ENCODE measurements around the gene NTRK3. TPM values are rescaled to one million over a fixed set of nuclear protein-coding genes. Genes with fewer than 3 reads are reported as not detected.

Gene NTRK3
- total and polyA plus RNA-seq, 4 experiments from 2014 or later = 0.67 TPM; not detected in 3

- Mint-ChIP-seq H3K4me3 (no peak overlapping the region), H3K36me3 (no peaks in the 10 kb centered on the region), H3K27me3 (peaks cover 0 to 3% of the 10 kb centered on the region in 2 donors), H3K9me3 (no peaks in the 10 kb centered on the region), H3K27ac (no peak overlapping the region), H3K4me1 (no peaks in the 10 kb centered on the region)
- no peaks in the 10 kb centered on the region for H3K27me3 ChIP-seq (ENCODE audit: insufficient read depth, low read length)
- no peaks in the 10 kb centered on the region for H3K9me3 ChIP-seq (ENCODE audit: control insufficient read depth in 1 of 2, low read length in 2 of 2)
- no peak overlapping the region for H3K4me3 ChIP-seq (ENCODE audit: low read length in 2 of 2)
- no peaks in the 10 kb centered on the region for H3K36me3 ChIP-seq (ENCODE audit: insufficient read depth, low read length)
- DNase-seq = no peak
- ChIA-PET CTCF (ENCODE audit: partially characterized antibody) (no interaction called here), POLR2A (ENCODE audit: partially characterized antibody) (no interaction called here)
- no peaks in the 10 kb centered on the region for H3K4me1 ChIP-seq (ENCODE audit: insufficient read depth, low read length)
- intact Hi-C loops (cut with micrococcal nuclease) = no loop called here
- H3K27ac ChIP-seq (ENCODE audit: low read depth, low read length) = no peak overlapping the region
Measured at GRCh38 chr15:88106074-88106473, 150.5 kb downstream of the NTRK3 start.

- Histone ChIP-seq H3K4me3 (ENCODE audit: low read length in 2 of 2) (no peak overlapping the region), H3K27me3 (ENCODE audit: insufficient read depth, low read length) (no peaks in the 10 kb centered on the region), H3K36me3 (ENCODE audit: insufficient read depth, low read length) (no peaks in the 10 kb centered on the region), H3K4me1 (ENCODE audit: insufficient read depth, low read length) (no peaks in the 10 kb centered on the region), H3K27ac (ENCODE audit: low read depth, low read length) (no peak overlapping the region), H3K9me3 (ENCODE audit: control insufficient read depth in 1 of 2, low read length in 2 of 2) (no peaks in the 10 kb centered on the region)
- Mint-ChIP-seq H3K4me1 (no peaks in the 10 kb centered on the region), H3K4me3 (no peak overlapping the region), H3K36me3 (no peaks in the 10 kb centered on the region), H3K27me3 (no peaks in the 10 kb centered on the region), H3K27ac (no peak overlapping the region), H3K9me3 (no peaks in the 10 kb centered on the region)
- CTCF ChIA-PET (ENCODE audit: partially characterized antibody) = interaction anchor here (0.9 kb wide), 1 partner anchor 10 kb away, joined by 3 read pairs; no protein-coding TSS in a partner anchor
- intact Hi-C loops (cut with micrococcal nuclease) = no loop called here
- POLR2A ChIA-PET (ENCODE audit: partially characterized antibody) = no interaction called here
- no peak for DNase-seq
Measured at GRCh38 chr15:88104357-88104756, 152.2 kb downstream of the NTRK3 start.

- Histone ChIP-seq H3K27ac (ENCODE audit: low read depth, low read length) (no peak overlapping the region), H3K4me3 (ENCODE audit: low read length in 2 of 2) (no peak overlapping the region), H3K9me3 (ENCODE audit: control insufficient read depth in 1 of 2, low read length in 2 of 2) (no peaks in the 10 kb centered on the region), H3K36me3 (ENCODE audit: insufficient read depth, low read length) (no peaks in the 10 kb centered on the region), H3K4me1 (ENCODE audit: insufficient read depth, low read length) (no peaks in the 10 kb centered on the region), H3K27me3 (ENCODE audit: insufficient read depth, low read length) (no peaks in the 10 kb centered on the region)
- Mint-ChIP-seq H3K4me1 (no peaks in the 10 kb centered on the region), H3K4me3 (no peak overlapping the region), H3K27me3 (peaks cover 2 to 6% of the 10 kb centered on the region in 2 donors), H3K9me3 (no peaks in the 10 kb centered on the region), H3K27ac (no peak overlapping the region), H3K36me3 (no peaks in the 10 kb centered on the region)
- intact Hi-C loops (cut with micrococcal nuclease) = no loop called here
- ChIA-PET POLR2A (ENCODE audit: partially characterized antibody) (no interaction called here), CTCF (ENCODE audit: partially characterized antibody) (no interaction called here)
- no peak for DNase-seq
Measured at GRCh38 chr15:88100181-88100580, 156.4 kb downstream of the NTRK3 start.

- DNase-seq = no peak
- Mint-ChIP-seq H3K9me3 (no peaks in the 10 kb centered on the region), H3K4me1 (no peaks in the 10 kb centered on the region), H3K4me3 (no peak overlapping the region), H3K27me3 (peaks cover 2 to 6% of the 10 kb centered on the region in 2 donors), H3K36me3 (no peaks in the 10 kb centered on the region), H3K27ac (no peak overlapping the region)
- no peak overlapping the region for H3K27ac ChIP-seq (ENCODE audit: low read depth, low read length)
- ChIA-PET CTCF (ENCODE audit: partially characterized antibody) (no interaction called here), POLR2A (ENCODE audit: partially characterized antibody) (no interaction called here)
- no peak overlapping the region for H3K4me3 ChIP-seq (ENCODE audit: low read length in 2 of 2)
- H3K36me3 ChIP-seq (ENCODE audit: insufficient read depth, low read length) = no peaks in the 10 kb centered on the region
- H3K27me3 ChIP-seq (ENCODE audit: insufficient read depth, low read length) = no peaks in the 10 kb centered on the region
- intact Hi-C loops (cut with micrococcal nuclease) = no loop called here
- H3K9me3 ChIP-seq (ENCODE audit: control insufficient read depth in 1 of 2, low read length in 2 of 2) = no peaks in the 10 kb centered on the region
- no peaks in the 10 kb centered on the region for H3K4me1 ChIP-seq (ENCODE audit: insufficient read depth, low read length)
Measured at GRCh38 chr15:88098361-88098760, 158.2 kb downstream of the NTRK3 start.

GRCh38 chr15:88091444-88092016 is 165.0 kb downstream of the NTRK3 start:
- Histone ChIP-seq H3K4me3 (ENCODE audit: low read length in 2 of 2) (no peak overlapping the region), H3K4me1 (ENCODE audit: insufficient read depth, low read length) (no peaks in the 10 kb centered on the region), H3K9me3 (ENCODE audit: control insufficient read depth in 1 of 2, low read length in 2 of 2) (no peaks in the 10 kb centered on the region), H3K27me3 (ENCODE audit: insufficient read depth, low read length) (no peaks in the 10 kb centered on the region), H3K36me3 (ENCODE audit: insufficient read depth, low read length) (no peaks in the 10 kb centered on the region), H3K27ac (ENCODE audit: low read depth, low read length) (no peak overlapping the region)
- Mint-ChIP-seq H3K36me3 (no peaks in the 10 kb centered on the region), H3K27ac (no peak overlapping the region), H3K4me1 (no peaks in the 10 kb centered on the region), H3K9me3 (peaks cover 0 to 4% (median 0%) of the 10 kb centered on the region in 8 donors), H3K27me3 (peaks cover 2 to 5% of the 10 kb centered on the region in 2 donors), H3K4me3 (no peak overlapping the region)
- no peak for DNase-seq
- ChIA-PET CTCF (ENCODE audit: partially characterized antibody) (no interaction called here), POLR2A (ENCODE audit: partially characterized antibody) (no interaction called here)
- intact Hi-C loops (cut with micrococcal nuclease) = no loop called here

- Histone ChIP-seq H3K27me3 (ENCODE audit: insufficient read depth, low read length) (no peaks in the 10 kb centered on the region), H3K27ac (ENCODE audit: low read depth, low read length) (no peak overlapping the region), H3K36me3 (ENCODE audit: insufficient read depth, low read length) (no peaks in the 10 kb centered on the region), H3K9me3 (ENCODE audit: control insufficient read depth in 1 of 2, low read length in 2 of 2) (no peaks in the 10 kb centered on the region), H3K4me3 (ENCODE audit: low read length in 2 of 2) (no peak overlapping the region), H3K4me1 (ENCODE audit: insufficient read depth, low read length) (no peaks in the 10 kb centered on the region)
- H3K9me3 Mint-ChIP-seq = peaks cover 0 to 4% (median 0%) of the 10 kb centered on the region in 8 donors
- H3K4me3 Mint-ChIP-seq = no peak overlapping the region
- peaks cover 0 to 2% of the 10 kb centered on the region in 2 donors for H3K27me3 Mint-ChIP-seq
- ChIA-PET CTCF (ENCODE audit: partially characterized antibody) (no interaction called here), POLR2A (ENCODE audit: partially characterized antibody) (no interaction called here)
- no peaks in the 10 kb centered on the region for H3K36me3 Mint-ChIP-seq
- H3K27ac Mint-ChIP-seq = no peak overlapping the region
- H3K4me1 Mint-ChIP-seq = no peaks in the 10 kb centered on the region
- DNase-seq = no peak
- intact Hi-C loops (cut with micrococcal nuclease) = no loop called here
Measured at GRCh38 chr15:88090481-88091011, 166.0 kb downstream of the NTRK3 start.

- intact Hi-C loops (cut with micrococcal nuclease) = no loop called here
- no peak for DNase-seq
Measured at GRCh38 chr15:88089731-88090130, 166.8 kb downstream of the NTRK3 start.

More at GRCh38 chr15:88089731-88090130, 166.8 kb downstream of the NTRK3 start:
- Mint-ChIP-seq H3K27ac (no peak overlapping the region), H3K9me3 (peaks cover 0 to 4% (median 0%) of the 10 kb centered on the region in 8 donors), H3K36me3 (no peaks in the 10 kb centered on the region), H3K27me3 (peaks cover 0 to 2% of the 10 kb centered on the region in 2 donors), H3K4me1 (no peaks in the 10 kb centered on the region), H3K4me3 (no peak overlapping the region)
- Histone ChIP-seq H3K4me1 (ENCODE audit: insufficient read depth, low read length) (no peaks in the 10 kb centered on the region), H3K27me3 (ENCODE audit: insufficient read depth, low read length) (no peaks in the 10 kb centered on the region), H3K4me3 (ENCODE audit: low read length in 2 of 2) (no peak overlapping the region), H3K27ac (ENCODE audit: low read depth, low read length) (no peak overlapping the region), H3K9me3 (ENCODE audit: control insufficient read depth in 1 of 2, low read length in 2 of 2) (no peaks in the 10 kb centered on the region), H3K36me3 (ENCODE audit: insufficient read depth, low read length) (no peaks in the 10 kb centered on the region)
- ChIA-PET CTCF (ENCODE audit: partially characterized antibody) (no interaction called here), POLR2A (ENCODE audit: partially characterized antibody) (no interaction called here)

Measured in CD4-positive, alpha-beta memory T cell (primary cell).